OCI-LY3 (cell line): ENCODE results near the gene MYBPC3.

Source experiments
- H2AFZ ChIP-seq: fragments of 200-600, 300-600 bp; shearing (Covaris generic); 2 replicates; pipeline ENCODE4 v1.6.0; 2014; ENCODE audit warnings: antibody characterized with exemption, low read depth, low read length
- H3K27ac ChIP-seq: fragments of 200-600, 300-600 bp; sonication (generic); 2 replicates; pipeline ENCODE4 v1.5.1; 2014; ENCODE audit warnings: mild to moderate bottlenecking, low read length, moderate library complexity, mixed read lengths
- H3K27me3 ChIP-seq: fragments of 200-600, 300-600 bp; sonication (generic); 2 replicates; pipeline ENCODE4 v1.6.1; 2014; ENCODE audit warnings: low read depth, low read length, mixed read lengths
- H3K36me3 ChIP-seq: fragments of 200-600, 300-600 bp; sonication (generic); replicated peaks from 2 replicates; pipeline ENCODE3; 2014; ENCODE audit warnings: low read depth, low read length, mixed read lengths
- H3K4me1 ChIP-seq: fragments of 300-600, 200-600 bp; sonication (generic); 2 replicates; pipeline ENCODE4 v1.6.1; 2014; ENCODE audit warnings: low read length, mixed read lengths
- H3K4me2 ChIP-seq: fragments of 200-600, 300-600 bp; sonication (generic); 2 replicates; pipeline ENCODE4 v1.6.1; 2014; ENCODE audit warnings: low read length, mixed read lengths
- H3K4me3 ChIP-seq: fragments of 300-600, 200-600 bp; sonication (generic); 2 replicates; pipeline ENCODE4 v1.5.1; 2014; ENCODE audit warnings: antibody characterized with exemption, mild to moderate bottlenecking, low read length, moderate library complexity
- H3K79me2 ChIP-seq: fragments of 300-600, 200-600 bp; shearing (Covaris generic); 2 replicates; pipeline ENCODE4 v1.6.1; 2014; ENCODE audit warnings: mild to moderate bottlenecking, low read length, mixed read lengths
- H3K9ac ChIP-seq: fragments of 300-600, 200-600 bp; shearing (Covaris generic); 2 replicates; pipeline ENCODE4 v1.6.0; 2014; ENCODE audit warnings: mild to moderate bottlenecking, low read length, moderate library complexity
- H3K9me3 ChIP-seq: fragments of 200-600, 300-600 bp; shearing (Covaris generic); 2 replicates; pipeline ENCODE4 v1.6.1; 2014; ENCODE audit warnings: low read length, mixed read lengths; ENCODE audit not compliant: insufficient read depth
- H4K20me1 ChIP-seq: fragments of 200-600, 300-600 bp; sonication (generic); 2 replicates; pipeline ENCODE4 v1.6.1; 2016; ENCODE audit warnings: low read length, mixed read lengths; ENCODE audit not compliant: insufficient read depth
- CTCF ChIP-seq: fragments of 200-600, 300-600 bp; sonication (generic); IDR thresholded peaks from 2 replicates; pipeline ENCODE4 v1.5.1; 2014; ENCODE audit warnings: antibody characterized with exemption, low read length, low read depth
- EZH2phosphoT487 ChIP-seq: fragments of 200-600 bp; shearing (Covaris generic); IDR thresholded peaks from 2 replicates; pipeline ENCODE4 v1.6.1; 2018; ENCODE audit warnings: antibody characterized with exemption, mixed run types, low read depth

The MYBPC3 gene

GRCh38 chr11:47359586-47359985 is 7.1 kb upstream of the MYBPC3 start:
- H3K4me2 ChIP-seq, result no peak overlapping the region
- H4K20me1 ChIP-seq, result 0 out of 2 replicates have a peak, but pooled peaks cover 4% of the 10 kb centered on the region
- no peak overlapping the region for H3K9ac ChIP-seq
- no peak overlapping the region for H2AFZ ChIP-seq
- H3K4me3 ChIP-seq, result no peak overlapping the region
- no peaks in the 10 kb centered on the region for H3K79me2 ChIP-seq
- no peaks in the 10 kb centered on the region for H3K4me1 ChIP-seq
- TF ChIP-seq EZH2phosphoT487 (no peak), CTCF (no peak)
- H3K27me3 ChIP-seq, result no peaks in the 10 kb centered on the region
- no peak overlapping the region for H3K27ac ChIP-seq
- H3K36me3 ChIP-seq, result peaks cover 11% of the 10 kb centered on the region
- H3K9me3 ChIP-seq, result no peaks in the 10 kb centered on the region

- no peaks in the 10 kb centered on the region for H3K79me2 ChIP-seq
- no peak overlapping the region for H3K4me2 ChIP-seq
- no peak overlapping the region for H3K9ac ChIP-seq
- no peak overlapping the region for H3K4me3 ChIP-seq
- no peaks in the 10 kb centered on the region for H3K9me3 ChIP-seq
- TF ChIP-seq CTCF (no peak), EZH2phosphoT487 (no peak)
- peaks cover 11% of the 10 kb centered on the region for H3K36me3 ChIP-seq
- H3K27ac ChIP-seq, result no peak overlapping the region
- H3K4me1 ChIP-seq, result no peaks in the 10 kb centered on the region
- 0 out of 2 replicates have a peak, but pooled peaks cover 4% of the 10 kb centered on the region for H4K20me1 ChIP-seq
- H2AFZ ChIP-seq, result no peak overlapping the region
- no peaks in the 10 kb centered on the region for H3K27me3 ChIP-seq
These were observed 6.7 kb upstream of the MYBPC3 start for GRCh38 chr11:47359162-47359561.

- no peak for TF ChIP-seq EZH2phosphoT487
- no peak for TF ChIP-seq CTCF
- H3K36me3 ChIP-seq, result peaks cover 11% of the 10 kb centered on the region
- H3K4me1 ChIP-seq, result no peaks in the 10 kb centered on the region
- no peaks in the 10 kb centered on the region for H3K27me3 ChIP-seq
- H3K4me2 ChIP-seq, result no peak overlapping the region
- no peak overlapping the region for H3K27ac ChIP-seq
- no peaks in the 10 kb centered on the region for H3K9me3 ChIP-seq
- no peak overlapping the region for H3K9ac ChIP-seq
- 0 out of 2 replicates have a peak, but pooled peaks cover 4% of the 10 kb centered on the region for H4K20me1 ChIP-seq
- H3K79me2 ChIP-seq, result no peaks in the 10 kb centered on the region
- no peak overlapping the region for H2AFZ ChIP-seq
- H3K4me3 ChIP-seq, result no peak overlapping the region
These were observed 6.2 kb upstream of the MYBPC3 start for GRCh38 chr11:47358731-47359051.

GRCh38 chr11:47357985-47358730 is 5.7 kb upstream of the MYBPC3 start:
- TF ChIP-seq CTCF, result no peak
- TF ChIP-seq EZH2phosphoT487, result no peak
- no peak overlapping the region for H3K9ac ChIP-seq
- no peak overlapping the region for H3K27ac ChIP-seq
- no peaks in the 10 kb centered on the region for H3K9me3 ChIP-seq
- no peak overlapping the region for H3K4me3 ChIP-seq
- no peaks in the 10 kb centered on the region for H3K27me3 ChIP-seq
- no peak overlapping the region for H2AFZ ChIP-seq
- H3K36me3 ChIP-seq, result peaks cover 11% of the 10 kb centered on the region
- H3K79me2 ChIP-seq, result no peaks in the 10 kb centered on the region
- H4K20me1 ChIP-seq, result 0 out of 2 replicates have a peak, but pooled peaks cover 4% of the 10 kb centered on the region
- H3K4me2 ChIP-seq, result no peak overlapping the region
- no peaks in the 10 kb centered on the region for H3K4me1 ChIP-seq
